NCI-H1105 (cell line): ENCODE data around the gene SYNGR4.

Experiments
- DNase-seq: peaks from one replicate; lab custom pipeline; 2025; lab: John Stamatoyannopoulos, UW

Gene SYNGR4

DNA sequence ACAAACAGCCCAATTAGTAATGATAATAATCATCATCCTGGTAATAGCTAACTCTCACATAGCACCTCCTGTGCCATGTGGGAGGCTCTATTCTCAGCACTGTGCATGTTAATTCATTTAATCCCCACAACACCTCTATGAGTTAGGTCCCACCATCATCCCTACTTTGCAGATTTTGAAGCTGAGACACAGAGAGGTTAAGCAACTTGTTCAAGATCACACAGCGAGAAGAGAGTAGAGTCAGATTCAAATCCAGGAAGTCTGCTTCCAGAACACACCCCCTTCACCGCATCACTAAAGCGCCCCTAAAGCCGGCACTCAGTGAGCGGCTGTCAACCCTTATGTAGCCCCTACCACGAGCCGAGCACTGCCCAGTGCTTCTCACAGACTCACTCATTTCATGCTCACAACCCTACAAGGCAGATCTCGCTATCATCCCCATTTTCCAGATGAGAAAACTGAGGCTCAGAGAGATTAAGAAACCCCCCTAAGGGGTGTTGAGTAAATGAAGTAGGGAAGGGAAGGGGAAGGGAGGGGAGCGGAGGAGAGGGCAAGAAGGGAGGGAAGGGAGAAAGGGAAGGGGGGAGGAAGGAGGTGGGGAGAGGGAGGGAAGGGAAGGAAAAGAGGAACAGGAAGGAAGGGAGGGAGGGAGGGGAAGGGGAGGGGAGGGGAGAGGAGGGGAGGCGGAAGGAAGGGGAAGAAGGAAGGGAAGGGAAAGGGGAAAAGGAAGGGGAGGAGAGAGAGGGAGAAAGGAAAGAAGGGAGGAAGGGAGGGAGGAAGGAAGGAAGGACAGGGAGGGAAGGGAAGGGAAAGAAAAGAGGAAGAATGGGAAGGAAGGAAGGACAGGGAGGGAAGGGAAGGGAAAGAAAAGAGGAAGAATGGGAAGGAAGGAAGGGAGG is 22.4 kb upstream of the SYNGR4 start:
- no peak for DNase-seq

DNA sequence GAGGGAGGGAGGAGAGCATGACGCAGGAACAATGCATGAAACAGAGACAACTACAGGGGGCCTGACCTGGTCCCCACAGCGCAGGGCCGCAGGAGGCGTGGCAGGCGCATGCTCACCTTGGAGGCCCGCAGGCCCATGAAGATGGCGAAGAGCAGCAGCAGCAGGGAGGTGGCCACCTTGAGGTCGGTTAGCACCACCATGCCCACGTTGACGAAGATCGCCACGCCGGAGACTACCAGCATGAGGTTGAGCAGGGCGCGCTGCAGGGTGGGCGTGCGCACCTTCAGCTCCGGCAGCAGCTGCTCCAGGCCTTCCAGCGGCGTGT is 21.8 kb upstream of the SYNGR4 start:
- DNase-seq: no peak

DNA sequence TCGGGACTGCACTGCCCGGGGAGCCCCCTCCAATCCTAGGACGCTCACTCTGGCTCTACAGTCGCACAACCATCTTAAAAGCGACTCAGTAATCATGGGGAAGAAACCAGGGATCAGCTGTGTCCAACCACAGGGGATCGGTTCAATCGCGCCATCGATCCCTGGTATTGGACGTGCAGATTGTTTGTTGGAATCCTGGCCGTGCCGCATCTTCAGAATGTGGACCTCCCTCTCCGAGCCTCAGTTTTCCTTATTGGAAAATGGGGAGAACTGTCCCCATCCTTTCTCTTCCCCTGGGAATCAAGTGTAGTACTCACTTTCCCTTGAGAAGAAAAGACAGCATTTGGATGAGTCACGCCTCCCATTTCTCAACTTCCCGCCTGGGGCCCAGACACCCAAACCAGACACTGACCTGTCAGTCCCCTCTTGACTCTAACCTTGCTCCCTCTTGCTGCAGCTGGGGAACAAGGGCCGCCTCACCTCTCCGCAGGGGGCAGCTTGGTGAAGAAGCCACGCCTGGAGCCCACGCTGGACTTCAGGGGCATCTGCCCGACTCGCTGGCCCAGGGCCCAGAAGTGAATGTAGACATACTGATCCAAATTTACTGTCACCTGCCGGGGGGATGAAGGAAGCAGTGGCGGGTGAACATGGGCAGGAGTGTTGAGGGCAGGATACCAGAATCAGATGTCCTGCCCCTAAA is 21.2 kb upstream of the SYNGR4 start:
- no peak for DNase-seq

DNA sequence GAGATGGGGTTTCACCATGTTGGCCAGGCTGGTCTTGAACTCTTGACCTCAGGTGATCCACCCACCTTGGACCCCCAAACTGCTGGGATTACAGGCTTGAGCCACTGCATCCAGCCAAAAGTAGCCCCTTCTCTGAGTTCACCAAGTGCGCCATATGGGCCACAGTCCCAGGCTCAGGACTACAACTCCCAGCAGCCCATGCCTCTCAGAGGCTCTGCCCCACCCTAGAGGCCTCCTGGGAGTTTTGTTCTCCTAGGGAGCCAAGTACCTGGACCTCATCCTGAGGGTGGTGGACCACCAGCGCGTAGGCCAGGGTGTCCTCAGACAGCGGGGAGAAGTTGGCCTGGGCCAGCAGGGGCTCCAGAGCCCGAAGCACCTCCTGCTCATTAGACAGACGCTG is 19.3 kb upstream of the SYNGR4 start:
- DNase-seq: no peak

DNA sequence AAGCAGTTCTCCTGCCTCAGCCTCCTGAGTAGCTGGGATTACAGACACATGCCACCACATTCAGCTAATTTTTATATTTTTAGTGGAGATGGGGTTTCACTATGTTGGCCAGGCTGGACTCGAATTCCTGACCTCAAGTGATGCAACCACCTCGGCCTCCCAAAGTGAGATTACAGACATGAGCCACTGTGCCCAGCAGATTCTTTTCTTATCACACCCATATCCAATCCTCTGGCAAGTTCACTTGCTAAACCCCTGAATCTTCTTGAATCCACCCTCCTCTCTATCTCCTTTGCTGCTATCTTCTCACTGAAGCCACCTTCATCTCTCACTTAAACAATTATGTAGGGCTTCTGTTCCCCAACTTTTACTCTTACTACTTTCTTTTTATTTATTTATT is 18.0 kb upstream of the SYNGR4 start:
- no peak for DNase-seq

DNA sequence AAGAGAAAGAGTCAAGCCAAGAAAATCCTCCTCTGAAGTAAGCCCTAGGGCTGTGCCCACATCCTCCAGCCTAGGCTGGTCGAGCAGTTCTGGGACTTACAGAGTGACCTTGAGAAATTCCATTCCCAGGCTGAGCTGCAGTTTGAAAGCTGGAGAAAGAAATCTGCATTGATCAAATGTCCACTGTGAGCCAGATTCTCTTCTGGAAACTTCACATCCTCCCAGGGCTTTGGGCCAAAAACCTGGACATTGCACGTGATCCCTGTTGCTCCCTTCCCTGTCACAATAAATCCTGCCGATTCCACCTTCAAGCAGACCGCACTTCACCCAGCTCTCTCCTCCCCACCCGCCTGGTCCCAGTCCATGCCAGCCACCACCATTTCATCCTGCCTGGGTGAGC is 16.1 kb upstream of the SYNGR4 start:
- no peak for DNase-seq

DNA sequence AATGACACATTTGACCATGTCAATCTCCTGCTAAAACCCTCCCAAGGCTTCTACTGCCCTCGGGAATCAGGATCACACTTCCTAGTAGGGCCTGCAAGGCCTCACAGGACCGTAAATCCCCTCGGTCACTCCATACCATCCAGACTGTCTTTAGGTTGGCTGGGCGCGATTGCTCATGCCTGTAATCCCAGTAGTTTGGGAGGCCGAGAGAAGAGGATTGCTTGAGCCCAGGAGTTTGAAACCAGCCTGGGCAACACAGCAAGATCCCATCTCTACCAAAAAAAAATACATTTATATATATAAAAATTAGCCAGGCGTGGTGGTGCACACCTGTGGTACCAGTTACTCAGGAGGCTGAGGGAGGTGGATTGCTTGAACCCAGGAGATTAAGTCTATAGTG is 15.4 kb upstream of the SYNGR4 start:
- DNase-seq: no peak

DNA sequence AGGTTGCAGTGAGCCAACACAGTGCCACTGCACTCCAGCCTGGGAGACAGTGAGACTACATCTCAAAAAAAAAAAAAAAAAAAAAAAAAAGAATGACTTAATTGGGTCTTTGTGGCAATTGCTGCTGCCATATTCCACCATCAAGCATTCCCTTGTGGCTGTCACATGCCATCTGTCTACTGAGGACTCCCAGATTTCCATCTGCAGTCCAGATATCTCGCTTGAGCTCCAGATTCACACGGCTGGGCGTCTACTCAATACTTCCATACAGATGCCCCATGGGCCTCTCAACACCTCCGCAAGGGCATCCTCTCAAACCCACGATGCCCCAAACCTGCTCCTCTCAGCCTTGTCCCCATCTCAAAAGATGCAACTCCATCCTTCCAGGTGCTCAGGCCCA is 13.3 kb upstream of the SYNGR4 start:
- no peak for DNase-seq

DNA sequence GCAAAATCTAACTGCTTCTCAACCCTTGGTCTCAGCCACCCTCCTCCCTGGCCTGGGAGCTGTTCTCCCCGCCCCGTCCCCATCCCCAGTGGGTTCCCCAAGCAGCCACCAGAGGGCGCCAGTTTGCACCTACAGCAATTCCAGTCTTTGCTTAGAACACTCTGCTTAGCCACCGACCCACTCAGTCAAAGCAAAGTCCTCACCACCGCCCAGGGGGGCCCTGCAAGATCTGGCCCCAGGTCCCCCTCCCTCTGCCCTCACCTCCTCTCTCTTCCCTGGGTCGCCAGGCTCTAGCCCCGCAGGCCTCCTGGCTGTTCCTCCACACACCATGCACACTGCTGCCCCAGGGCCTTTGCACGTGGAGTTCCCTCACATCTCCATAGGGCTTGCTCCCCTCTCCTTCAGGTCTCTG is 12.8 kb upstream of the SYNGR4 start:
- DNase-seq: peak; percentile 41

DNA sequence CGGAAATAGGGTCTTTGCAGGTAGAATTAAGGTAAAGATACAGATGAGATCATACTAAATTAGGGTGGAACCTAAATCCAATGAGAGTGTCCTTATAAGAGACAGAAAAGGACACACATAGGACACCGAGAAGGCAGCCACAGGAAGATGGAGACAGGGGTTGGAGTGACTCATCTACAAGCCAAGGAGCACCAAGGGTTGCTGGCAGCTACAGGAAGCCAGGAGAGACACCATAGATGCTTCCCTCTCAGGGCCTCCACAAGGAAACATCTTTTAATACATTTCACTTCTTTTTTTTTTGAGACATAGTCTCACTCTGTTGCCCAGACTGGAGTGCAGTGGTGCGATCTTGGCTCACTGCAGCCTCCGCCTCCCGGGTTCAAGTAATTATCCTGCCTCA is 10.5 kb upstream of the SYNGR4 start:
- DNase-seq: no peak

DNA sequence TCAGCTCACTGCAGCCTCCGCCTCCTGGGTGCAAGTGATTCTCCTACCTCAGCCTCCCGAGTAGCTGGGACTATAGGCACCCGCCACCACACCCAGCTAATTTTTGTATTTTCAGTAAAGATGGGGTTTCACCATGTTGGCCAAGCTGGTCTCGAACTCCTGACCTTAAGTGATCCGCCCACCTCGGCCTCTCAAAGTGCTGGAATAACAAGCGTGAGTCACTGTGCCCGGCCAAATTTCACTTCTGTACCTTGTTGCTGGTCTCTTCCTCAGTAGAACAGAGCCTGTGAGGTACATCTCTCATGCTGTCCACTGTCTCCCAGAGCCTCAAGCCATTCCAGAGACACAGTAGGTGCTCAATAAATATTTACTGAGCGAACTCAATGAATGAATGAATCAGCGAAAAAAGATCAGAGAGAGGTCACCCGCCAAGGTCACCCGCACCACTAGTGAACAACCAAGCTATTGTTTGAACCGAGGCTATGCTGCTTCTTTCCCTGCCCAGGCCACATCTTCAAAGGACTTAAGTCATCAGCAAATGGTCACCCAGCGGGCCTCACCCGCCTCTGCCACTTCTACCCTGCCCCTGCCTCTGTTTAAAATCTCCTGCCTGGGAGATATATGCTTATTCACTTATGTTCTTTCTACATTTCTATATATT is 9.7 kb upstream of the SYNGR4 start:
- no peak for DNase-seq

DNA sequence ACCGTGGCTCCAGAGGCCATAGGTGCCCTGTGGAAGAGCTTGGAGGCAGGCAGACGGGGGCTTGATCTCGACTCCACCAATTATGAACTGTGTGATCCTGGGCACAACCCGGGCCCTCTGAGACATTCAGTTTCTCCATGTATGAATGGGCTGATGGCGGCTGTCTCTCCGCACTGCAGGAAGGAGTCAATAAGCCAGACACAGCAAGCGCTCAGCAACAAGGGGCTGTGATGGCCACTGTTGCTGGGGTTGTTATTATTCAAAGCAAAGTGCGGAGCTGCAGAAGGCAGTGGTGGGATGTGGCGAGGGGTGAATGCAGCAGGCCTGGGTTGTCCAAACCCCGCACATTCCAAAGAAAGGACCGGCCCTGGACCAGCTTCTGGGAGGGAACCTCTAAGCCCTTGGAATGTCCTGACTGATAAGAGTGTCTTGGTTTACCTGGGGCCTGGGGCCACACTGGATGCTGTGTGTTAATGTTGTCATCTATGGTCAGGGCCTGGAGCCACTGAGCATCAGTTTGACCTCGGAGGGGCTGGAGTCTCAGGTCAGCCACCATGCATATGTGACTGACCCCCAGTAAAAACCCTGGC is 8.7 kb upstream of the SYNGR4 start:
- no peak for DNase-seq

DNA sequence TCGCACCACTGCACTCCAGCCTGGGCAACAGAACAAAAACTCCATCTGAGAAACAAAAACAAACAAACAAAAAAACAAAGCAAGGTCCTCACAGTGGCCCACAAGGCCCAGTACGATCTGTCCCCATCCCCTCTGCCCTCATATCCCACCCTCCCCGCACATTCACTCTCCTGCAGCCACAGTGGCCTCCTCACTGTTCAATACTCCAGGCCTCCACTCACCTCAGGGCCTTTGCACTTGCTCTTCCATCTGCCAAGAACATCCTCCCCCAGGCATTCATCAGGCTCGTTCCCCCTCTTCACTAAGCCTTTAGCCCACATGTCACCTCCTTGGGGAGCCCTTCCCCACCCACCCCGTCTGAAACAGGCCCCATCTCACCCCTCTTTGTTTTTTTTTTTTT is 5.0 kb upstream of the SYNGR4 start:
- DNase-seq: no peak

DNA sequence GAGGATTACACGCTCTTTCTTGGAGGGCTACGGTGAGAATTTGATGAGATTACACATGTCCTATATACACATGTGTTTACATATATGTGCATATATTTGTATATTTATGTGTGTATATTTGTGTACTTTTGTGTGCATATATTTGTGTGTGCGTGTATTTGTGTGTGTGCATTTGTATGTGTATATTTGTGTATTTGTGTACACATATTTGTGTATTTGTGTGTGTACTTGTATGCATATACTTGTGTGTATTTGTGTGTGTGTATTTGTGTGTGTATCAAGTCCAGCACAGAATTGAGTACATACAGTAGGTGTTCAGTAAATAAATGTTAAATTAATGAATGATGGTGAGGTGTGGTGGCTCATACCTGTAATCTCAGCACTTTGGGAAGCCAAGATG is 2.3 kb upstream of the SYNGR4 start:
- DNase-seq: no peak

DNA sequence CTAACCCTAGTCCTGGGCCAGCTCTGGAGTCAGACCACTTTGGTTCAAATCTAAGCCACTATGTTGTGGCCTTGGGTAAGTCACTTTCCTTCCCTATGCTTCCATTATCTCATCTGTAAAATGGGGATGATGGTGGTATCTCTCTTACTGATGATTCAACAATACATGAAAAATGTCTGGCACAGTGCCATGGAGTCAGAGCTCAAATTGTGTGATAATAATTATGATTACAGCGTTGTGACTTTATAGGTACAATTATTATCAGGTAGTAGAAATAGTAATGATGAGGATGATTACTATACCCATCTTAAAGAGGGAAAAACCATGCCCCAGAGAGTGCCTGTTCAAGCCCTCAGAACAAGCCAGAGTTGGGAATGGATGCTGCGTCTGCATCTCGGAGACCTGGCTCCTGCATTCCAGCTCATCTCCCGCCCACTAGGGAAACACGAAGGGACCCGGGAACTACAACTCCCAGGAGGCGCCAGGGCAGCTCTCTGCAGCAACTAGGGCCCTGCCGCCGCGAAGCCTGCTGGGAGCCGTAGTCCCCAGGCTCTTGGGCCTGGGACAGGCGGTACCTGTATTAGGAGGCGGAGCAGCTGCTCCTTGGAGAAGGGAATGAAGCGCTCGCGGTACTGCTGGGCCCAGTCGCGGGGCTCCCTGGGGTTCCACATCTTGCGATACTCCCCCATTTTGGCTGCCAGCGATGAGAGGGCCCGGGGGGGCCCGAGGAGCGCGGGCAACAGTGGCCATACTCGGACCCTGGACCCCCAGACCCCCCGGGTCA is 1.3 kb upstream of the SYNGR4 start:
- peak; percentile 96 for DNase-seq

DNA sequence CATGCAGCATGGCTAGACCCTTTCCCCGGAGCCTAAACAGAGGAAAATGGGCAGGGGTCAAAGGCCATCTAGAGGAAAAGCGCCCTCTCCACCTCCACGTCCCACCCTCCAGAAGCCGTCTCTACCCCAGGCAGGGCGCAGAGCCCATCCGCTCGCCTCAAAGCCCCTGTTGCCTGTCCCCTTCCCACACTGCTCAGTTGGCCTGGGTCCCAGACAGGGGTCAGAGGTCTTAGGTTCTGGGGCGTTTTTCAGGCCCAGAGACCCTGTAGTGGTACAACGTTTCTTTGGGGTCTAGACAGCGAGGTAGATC is 712 bp upstream of the SYNGR4 start:
- DNase-seq: no peak

DNA sequence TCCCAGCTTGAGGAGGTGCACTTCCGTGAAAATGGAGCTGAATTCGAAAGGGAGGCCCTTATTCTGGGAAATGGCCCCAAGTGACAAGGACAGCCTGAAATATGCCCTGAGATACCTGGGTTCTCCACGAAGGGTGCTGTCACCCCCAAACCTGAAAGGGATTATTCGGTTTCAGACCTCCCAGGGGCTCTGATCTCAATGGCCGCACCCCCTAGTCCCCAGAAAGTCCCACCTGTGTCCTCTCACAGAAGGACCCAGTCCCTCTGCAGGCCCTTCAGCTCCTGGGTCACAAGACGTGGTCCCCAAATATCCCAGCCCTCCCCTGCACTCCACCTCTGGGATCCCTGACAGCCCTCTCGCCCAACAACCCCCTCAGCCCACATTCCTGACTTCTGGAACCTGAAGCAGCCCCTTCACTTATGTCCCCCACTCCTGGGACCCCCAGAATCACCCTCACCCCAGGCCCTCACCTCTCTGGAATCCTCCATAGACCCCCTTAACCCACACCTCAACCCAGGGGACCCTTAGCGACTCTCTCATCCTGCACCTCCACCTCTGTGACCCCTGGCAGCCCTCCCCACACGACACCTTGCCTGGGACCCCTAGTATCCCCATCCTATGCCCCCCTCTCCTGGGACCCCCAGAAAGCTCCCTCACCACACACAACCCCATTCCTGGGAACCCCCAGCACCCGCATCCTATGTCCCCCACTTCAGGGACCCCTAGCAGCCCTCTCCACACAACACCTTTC is 606 bp downstream of the SYNGR4 start:
- no peak for DNase-seq

DNA sequence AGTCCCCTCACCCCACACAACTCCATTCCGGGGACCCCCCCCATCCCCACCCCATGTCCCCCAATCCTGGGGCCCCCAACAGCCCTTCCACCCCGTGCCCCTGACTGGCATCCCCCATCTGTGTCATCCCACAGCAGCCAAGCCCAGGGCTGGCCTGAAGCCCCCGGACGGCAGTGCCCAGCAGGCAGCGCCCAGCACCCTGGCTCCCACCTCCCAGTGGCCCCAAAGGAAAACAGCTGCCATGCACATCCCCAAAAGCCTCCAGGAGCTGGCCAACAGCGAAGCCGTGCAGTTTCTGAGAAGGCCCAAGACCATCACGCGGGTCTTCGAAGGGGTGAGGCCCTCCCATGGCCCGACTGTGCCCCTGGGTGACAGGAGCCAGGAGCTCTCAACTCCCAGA is 1.4 kb downstream of the SYNGR4 start:
- DNase-seq: no peak

DNA sequence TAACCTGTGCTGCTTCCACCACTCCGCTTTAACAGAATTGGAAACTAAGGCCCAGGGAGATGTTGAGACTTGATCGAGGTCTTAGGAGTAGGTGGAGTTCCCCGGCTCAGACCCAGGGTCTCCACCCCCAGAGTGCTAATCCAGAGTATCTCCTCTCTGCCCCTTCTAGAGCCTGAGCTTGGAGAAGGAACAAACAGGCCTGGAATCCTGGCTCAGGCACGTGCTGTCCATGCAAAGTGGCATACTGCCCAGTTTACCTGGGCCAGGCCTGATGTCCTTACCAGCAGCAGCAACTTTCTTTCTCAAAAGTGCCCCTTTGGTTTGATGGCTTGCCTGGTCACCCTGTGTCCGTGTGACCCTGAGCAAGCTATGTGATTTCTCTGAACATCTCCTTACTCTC is 3.7 kb downstream of the SYNGR4 start:
- DNase-seq: no peak

DNA sequence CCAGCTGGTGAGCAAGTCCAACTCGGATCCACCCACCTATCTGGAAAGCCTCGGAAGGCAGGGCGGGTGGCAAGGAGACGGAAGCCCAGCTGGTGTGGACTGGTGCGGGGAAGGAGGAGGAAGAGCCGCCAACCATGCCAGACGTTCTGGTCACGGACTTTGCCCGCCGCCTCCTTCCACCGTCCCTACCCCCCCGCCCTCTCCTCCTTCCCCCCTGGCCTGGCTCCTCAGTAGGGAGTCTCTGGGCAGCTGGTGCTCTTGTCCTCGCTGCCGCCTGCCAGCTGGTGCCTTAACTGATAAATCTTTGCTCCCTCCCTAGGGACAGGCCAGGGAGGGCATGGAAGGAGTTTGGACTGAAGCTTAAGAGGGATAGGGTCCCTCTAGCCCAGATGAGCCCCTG is 4.8 kb downstream of the SYNGR4 start:
- DNase-seq: no peak

DNA sequence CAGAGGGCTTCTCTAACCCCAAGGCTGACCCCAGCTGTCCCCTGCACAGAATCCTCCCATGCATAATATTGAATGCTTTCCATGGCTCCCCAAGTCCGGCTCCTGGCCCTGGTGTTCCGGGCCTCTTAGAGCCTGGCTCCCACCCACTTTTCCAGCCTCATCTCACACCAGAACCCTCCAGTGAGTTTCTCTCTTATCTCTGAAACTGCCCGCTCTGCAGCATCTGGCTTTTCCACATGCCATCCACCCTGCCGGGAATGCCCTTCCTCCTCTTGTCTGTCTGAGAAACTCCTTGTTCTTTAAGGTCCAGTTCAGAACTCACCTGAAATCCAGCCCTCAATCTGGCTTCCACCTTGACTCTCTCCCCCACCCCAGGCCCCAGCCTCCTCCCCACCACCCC is 6.8 kb downstream of the SYNGR4 start:
- DNase-seq: no peak

DNA sequence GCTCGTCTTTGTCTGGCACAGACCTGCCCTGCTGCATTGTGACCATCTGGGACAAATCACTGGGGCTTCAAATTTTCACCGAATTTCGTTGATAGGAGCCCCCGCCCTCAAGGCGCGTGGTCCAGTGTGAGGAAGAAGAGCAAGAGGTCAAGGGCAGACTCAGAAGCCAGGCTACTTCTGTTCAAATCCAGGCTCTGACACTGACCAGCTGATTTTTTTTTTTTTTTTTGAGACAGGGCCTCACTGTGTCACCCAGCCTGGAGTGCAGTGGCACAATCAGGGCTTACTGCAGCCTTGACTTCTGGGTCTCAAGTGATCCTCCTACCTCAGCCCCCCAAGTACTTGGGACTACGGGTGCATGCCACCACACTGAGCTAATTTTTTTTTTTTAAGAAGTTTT is 7.2 kb downstream of the SYNGR4 start:
- no peak for DNase-seq
